Endometrial microvascular endothelial cells (primary cell): Measurements from ENCODE around the gene WASHC4. TPM values are rescaled to one million over a fixed set of nuclear protein-coding genes. Genes with fewer than 3 reads are reported as not detected.
"Not testable (repeated sequence)": the region's sequence is repeated elsewhere in the genome, so short reads cannot be mapped to it uniquely, and the experiment has no call there.

Experiments
- in situ Hi-C: cut with HindIII; loops from 2 replicates; pipeline ENCODE4 v1.10.0; 2017; ENCODE audit warnings: low sequenced_read_pairs, low pct_unique_long_range_greater_than_20kb; ENCODE audit errors: inconsistent ontology term
- total RNA-seq: library from RNA; depleted of rRNA; stranded (reverse); fragments of >200 nt; gene quantifications from one replicate; pipeline ENCODE4 v1.2.3, GENCODE V29; 2015; ENCODE audit errors: inconsistent ontology term

The WASHC4 gene
- total RNA-seq, 1 donor from 2014 or later = 65.5 TPM

DNA sequence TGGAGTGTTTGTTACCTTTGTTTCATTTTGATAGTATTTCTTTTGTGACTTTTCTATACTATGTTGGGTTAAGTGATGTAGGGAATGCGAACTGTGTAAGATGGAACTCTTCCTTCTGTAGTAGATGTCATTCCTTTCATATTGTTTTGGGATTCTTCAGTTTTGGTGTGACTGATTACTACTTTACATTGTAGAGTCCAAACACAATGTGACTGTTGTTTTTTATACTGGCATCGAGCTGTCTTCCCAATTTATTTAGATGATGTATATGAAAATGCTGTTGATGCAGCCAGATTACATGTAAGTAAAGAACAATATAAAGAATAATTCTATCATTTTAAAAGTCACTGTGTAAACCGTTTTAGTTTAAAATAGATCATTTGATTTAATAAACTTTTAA is 34.7 kb downstream of the WASHC4 start:
- in situ Hi-C loops = no loop called here

DNA sequence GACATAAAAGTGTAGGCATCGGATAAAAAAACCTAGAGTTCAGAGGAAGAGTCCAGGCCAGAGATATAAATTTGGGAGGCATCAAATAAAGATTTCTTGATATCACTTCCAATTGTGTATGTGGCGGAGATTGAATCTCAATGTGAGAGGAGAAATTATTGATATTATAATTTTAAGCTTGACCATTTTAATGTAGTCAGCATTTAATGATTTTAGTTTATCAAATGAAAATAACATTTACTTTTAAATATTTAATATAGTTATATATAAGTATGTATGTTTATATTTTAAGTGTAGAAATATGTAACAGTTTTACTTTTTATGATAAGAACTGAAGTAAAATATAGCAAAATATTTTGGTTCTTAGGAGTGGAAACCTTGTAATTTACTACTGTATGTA is 48.7 kb downstream of the WASHC4 start:
- in situ Hi-C loops = no loop called here

DNA sequence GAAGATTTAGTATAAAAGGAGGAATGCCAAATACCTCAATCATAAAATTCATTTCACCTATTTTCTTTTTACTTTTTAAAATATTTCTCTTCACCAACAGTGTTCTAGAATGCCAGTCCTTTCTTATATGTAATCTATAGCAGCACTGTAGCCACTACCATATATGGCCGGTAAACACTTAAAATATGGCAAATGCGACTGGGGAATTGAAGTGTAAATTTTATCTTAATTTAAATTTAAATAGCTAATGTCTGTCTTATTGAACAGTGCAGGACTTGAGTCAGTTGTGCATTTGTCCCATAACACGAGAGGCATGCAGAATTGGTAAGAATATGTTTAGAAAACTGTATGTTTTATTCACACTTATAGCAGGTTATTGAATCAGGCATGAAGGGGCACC is 50.1 kb downstream of the WASHC4 start:
- in situ Hi-C loops = no loop called here

DNA sequence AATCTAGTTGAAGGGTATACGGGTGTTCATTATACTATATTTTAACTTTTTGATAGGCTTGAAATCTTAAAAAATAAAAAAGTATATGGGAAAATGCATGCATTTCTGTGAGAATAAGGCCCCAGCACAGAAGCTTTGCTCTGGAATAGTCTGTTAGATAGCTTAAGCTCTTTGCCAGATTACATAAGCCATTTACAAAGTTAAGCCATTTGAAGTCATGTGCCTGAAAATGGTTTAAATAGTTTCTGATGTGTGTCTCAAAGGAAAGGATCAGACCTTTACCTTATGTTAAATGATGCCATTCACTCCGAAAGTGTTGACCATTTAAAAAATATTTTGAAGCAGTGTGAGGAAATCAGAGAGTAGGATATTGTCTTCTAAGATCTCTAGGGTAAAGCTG is 51.3 kb downstream of the WASHC4 start:
- in situ Hi-C loops = no loop called here

DNA sequence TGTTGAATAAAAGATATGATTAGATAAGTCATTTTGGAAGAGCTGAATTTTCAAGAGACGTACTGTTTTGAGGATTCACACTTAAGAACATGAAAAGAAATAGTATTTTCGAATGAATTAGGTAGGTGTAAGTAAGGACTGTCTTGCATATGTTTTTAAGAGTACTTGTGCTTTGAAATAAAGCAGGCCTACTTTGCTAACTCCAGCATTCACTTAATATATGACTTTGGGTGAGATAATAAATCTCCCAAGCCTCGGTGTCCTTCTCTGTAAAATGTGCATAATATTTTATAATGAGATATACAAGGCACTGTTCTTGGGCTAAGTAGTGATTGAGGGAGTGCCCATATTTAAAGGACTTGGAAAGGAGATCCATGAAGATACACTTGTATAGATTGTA is 54.6 kb downstream of the WASHC4 start:
- in situ Hi-C loops = no loop called here

DNA sequence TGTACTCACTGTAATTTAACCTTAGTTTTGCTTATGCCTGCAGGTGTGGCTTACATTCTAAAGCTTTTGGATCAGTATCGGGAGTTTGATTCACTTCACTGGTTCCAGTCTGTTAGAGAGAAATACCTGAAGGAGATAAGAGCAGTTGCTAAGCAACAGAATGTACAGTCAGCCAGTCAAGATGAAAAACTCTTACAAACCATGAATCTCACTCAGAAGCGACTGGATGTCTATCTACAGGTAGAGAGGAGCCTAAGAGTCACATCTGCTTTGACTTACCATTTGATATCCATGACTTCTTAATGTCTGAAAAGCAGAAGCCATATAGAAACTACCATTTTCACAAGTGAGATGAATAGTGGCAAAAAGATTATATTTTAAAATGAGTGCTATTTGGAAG is 56.5 kb downstream of the WASHC4 start:
- in situ Hi-C loops = no loop called here

DNA sequence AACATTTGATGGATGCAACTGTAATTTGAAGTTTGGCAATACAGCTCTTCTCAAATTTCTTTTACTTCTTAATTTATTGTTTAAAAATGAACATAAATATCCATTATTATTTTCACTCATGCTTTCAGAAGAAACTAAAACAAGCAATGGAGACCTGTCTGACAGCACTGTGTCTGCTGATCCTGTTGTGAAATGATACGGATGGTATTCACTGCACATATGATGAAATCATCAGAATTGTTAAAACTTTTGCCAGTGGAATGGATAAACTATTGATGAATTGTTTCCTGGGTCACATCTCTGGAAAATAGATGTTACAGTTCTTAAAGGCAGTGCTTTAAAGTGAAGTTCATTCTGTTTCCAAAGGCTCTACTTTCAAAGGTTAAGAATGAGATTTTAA is 59.2 kb downstream of the WASHC4 start:
- in situ Hi-C loops = no loop called here

DNA sequence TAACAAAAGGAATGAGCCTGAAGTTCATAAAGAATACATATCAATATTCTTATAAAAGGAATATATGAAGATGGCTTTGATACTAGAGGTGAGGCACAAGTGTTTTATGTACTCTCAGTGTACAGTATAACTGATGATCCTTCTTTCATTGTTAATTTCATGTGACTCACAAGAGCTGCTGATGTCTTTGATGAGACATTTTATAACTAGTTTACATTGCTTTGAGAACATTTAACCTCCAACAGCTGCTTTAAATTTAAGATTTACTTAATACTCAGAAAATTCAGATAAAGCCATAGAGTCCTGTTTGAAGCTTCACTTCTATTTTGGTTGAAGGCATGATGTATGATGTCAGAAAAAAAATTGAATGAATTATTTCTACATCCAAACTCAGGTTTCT is 59.8 kb downstream of the WASHC4 start:
- in situ Hi-C loops = no loop called here

DNA sequence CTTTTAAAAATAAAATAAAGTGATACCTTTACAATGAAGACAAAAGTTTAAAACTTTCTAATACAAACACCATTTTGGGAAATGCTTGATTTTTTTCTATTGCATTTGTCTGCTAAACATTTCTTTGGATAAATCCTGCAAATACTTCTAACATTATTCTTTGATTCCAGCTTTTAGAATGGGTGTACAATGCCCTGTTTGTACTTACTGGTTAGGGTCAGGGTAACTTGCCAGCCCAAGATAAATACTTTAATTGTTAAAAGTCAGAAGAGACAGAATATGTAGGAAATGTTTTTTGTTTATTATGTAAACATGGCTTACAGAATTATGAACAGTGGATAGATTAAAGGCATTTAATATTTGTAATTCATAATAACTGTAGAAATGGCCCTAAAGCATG is 60.5 kb downstream of the WASHC4 start:
- in situ Hi-C loops = no loop called here

DNA sequence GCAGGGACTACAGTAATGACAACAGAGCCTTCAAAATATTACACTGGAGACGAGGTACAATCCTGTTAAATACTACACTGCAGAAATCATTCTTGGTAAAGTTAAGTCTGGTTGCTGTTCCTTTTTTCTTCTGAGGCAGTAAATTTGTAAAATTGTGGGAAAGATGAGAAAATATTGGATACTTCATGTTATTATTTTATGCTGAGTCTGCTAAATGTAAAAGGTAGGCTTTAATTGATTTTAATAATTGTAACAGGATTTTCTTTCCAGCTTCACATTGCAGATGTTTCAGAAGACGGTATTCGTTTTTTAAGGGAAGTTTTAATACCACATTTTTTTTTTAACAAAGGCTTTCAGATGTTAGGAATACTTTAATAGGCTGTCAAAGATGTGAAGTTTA is 62.6 kb downstream of the WASHC4 start:
- in situ Hi-C loops = no loop called here

DNA sequence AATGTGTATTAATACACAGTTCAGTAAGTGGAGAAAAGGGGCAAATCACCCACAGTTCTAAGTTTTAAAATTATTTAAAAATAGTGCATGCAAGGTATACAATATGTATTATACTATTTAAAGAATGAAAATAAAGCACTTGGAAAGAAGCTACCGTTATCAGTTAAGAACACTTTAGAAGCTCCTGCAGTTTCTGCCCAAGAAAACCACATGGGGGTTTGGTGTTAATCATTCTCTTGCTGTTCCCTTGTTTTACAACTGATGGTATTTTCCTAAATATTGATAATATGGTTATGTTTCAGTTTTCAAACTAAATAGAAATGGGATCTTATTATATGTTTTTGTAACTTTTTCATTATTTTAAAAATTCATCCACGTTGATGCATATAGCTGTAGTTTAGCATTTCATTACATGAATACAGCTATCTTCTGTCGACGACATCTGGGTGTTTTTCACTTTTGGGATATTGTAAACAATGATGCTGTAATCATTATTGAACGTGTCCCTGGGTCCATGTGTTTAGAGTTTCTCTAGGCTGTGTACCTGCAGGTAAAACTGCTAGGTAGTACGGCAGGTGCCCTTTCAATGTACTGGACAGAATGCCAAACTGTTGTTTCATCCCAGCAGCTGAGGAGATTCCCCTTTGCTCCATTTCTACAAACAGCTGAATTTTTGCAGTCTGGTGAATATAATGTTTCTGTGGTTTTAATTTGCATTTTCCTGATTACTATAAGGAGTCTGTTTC is 64.3 kb downstream of the WASHC4 start:
- in situ Hi-C loops = no loop called here

DNA sequence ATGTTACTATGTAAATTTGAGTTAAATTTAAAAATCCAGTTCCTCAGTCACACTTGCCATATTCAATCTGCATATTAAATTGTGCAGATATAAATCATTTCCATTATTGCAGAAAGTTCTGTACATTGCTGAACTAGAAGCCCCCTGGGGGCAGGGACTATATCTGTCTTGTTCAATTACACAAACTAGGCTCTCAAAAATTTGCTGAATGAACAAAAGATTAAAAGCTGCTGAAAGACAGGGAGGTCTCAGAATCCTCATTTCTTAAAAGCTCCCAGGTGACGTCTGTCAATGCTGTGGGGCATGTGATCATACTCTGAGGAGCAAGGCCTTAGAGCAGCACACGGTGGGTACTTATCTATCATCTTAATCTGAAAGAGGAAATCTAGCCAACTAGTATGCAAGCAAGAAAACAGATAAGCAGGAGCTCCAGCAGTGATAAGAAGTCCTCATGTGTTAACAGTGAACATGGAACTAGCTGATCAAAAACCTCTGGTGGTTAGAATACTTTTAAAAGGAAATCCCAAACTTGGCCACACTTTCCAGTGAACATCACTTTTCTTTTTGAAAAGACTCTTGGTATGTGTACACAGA is 68.0 kb downstream of the WASHC4 start:
- in situ Hi-C loops = no loop called here

DNA sequence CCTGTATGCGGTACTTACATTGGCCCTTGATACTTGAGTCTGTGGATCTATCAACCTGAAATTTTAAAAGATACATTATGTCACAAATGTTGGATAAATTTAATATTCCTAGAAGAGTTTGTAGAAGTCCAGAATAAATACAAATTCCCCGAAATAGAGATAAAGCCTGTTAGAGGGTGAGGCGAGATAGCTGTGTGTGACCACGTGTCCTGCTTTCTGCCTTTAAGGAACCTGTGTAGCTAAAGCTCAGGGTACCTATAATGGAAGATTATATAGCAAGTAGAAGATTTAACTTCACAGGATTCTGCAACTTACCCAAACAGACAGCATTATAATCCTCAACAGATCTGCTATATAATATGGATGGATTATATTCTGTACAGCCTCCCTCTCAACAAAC is 69.7 kb downstream of the WASHC4 start:
- in situ Hi-C loops = no loop called here

DNA sequence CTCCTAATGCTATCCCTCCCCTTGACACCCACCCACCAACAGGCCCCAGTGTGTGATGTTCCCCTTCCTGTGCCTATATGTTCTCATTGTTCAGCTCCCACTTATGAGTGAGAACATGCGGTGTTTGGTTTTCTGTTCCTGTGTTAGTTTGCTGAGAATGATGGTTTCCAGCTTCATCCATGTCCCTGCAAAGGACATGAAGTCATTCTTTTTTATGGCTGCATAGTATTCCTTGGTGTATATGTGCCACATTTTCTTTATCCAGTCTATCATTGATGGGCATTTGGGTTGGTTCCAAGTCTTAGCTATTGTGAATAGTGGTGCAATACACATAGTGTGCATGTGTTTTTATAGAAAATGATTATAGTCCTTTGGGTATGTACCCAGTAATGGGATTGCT is 71.6 kb downstream of the WASHC4 start:
- in situ Hi-C loops = not testable (repeated sequence)

DNA sequence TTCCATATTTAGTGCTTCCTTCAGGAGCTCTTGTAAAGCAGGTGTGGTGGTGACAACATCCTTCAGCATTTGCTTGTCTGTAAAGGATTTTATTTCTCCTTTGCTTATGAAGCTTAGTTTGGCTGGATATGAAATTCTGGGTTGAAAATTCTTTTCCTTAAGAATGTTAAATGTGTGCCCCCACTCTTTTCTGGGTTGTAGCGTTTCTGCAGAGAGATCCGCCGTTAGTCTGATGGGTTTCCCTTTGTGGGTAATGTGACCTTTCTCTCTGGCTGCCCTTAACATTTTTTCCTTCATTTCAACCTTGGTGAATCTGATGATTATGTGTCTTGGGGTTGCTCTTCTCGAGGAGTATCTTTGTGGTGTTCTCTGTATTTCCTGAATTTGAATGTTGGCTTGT is 75.9 kb downstream of the WASHC4 start:
- in situ Hi-C loops = not testable (repeated sequence)

DNA sequence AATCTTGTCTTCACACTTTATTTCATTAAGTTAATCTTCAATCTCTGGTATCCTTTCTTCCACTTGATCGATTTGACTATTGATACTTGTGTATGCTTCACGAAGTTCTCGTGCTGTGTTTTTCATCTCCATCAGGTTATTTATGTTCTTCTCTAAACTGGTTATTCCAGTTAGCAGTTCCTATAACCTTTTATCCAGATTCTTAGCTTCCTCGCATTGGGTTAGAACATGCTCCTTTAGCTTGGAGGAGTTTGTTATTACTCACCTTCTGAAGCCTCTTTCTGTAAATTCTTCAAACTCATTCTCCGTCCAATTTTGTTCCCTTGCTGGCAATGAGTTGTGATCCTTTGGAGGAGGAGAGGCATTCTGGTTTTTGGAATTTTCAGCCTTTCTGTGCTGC is 76.4 kb downstream of the WASHC4 start:
- in situ Hi-C loops = not testable (repeated sequence)

DNA sequence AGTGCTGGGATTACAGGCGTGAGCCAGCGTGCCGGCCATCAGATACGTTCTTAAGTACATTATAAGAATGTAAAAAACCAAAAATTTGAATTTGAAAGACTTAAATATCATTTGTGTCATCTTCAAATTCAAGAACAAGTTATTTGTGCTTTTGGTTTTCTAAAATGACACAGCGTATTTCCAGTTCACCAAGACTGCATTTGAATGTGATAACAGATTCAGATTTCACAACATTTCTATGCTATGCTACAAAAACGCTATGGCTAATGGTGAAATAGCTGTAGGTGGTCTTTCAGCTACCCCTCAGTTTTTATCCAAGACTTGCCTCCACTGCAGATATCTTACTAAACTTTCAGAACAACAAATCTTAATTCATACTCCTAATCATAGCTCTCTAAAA is 81.8 kb downstream of the WASHC4 start:
- in situ Hi-C loops = no loop called here

DNA sequence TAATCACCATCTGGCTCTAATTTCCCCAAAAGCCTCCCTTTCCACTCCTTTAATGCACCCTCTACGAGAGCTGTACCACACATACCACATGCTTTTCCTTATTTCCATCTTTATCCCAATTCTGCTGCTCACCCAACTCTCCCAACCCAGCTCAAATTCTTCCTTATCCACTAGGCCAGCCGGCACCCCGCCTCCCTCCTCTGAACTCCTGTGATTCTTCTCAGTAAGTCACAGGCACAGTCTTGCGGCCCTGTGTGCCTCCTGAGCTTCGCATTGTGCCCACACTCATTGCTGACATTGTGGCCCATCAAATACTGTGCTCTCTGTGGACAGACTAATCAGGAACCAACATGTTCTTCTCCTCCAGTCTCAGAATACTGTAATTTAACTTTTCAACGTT is 83.0 kb downstream of the WASHC4 start:
- in situ Hi-C loops = no loop called here

DNA sequence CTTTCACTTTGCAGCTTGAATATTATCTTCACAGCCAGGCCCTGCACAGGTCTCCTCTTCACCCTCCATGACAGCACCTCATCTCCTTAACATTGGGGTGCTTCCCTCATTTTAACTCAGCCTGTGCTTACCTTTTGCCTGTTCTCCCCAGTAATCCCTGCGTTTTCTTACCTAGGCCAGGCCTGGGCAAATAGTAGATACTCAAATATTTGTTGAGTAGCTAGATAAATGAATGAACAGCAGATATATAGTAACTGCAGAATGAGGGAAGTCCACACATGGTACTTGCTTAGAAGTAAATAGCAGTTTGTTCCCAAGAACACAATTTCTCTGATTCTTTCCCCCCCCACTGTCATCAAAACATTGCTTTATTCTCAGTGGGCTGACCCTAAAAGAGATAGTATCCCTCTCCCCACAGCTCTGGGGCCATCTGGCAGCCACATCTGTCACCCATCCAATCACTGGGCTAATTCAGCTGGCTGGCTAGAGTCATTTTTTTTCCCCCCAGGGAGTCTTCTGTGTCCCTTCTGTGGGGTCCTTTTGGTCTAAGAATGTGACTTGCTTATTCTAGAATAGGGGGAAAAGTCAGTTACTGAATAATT is 85.2 kb downstream of the WASHC4 start:
- in situ Hi-C loops = no loop called here

DNA sequence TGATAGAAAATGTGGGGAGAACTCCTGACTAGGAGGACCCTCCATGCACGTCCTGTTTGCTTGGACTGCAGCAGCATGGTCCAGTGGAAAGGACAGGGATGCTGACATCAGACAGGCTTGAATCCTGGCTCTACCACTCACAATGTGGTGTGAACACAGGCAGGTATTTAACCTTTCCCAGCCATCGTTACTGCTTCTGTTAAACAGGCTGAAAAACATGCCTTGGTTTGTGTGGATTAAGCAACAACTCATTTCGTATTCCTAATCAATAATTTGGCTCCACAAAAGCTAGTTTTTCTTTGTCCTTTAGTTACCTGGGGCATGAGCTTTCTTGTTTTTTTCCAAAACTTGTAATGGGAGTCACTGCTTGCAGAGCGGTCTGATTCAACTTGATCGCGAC is 87.4 kb downstream of the WASHC4 start:
- in situ Hi-C loops = no loop called here

DNA sequence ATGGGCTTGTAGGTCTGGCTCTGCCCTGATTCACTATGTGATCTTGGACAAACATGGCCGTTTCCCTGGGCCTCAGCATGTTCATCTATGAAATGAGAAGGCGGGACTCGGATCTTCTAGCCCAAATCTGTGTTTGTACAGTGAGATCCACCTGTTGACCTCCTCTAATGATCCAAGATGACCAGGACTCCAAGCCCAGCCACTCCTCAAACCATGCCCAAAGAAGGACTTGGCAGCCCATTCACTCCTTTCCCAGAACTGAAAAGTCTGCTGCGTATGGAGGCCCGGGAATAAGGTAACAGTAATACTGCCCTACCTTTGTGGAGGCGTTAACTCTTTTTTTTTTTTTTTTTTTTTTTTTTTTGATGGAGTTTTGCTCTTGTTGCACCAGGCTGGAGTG is 88.6 kb downstream of the WASHC4 start:
- in situ Hi-C loops = no loop called here
